Right renal cortex interstitium (tissue), 3 donors: Measurements from ENCODE around the gene XPR1. TPM values are rescaled to one million over a fixed set of nuclear protein-coding genes. Genes with fewer than 3 reads are reported as not detected.
A peak's percentile ranks its signal among the peaks of the same experiment; 100 is the strongest.

Experiments
- DNase-seq, 3 donors: peaks; one replicate each; pipeline ENCODE4 v3.0.0-alpha.2; 2013; ENCODE audit warnings: low read depth in 3 of 3, low spot score in 2 of 3
- polyA plus RNA-seq, 3 donors: library from polyadenylated mRNA; unstranded; fragments of 120-200 nt; gene quantifications; one replicate each; pipeline ENCODE4 v1.2.1, GENCODE V29; 2013; ENCODE audit not compliant: insufficient read length in 3 of 3

Gene XPR1
- polyA plus RNA-seq, 3 donors = 36.6 to 40.1 (median 40.0) TPM

GRCh38 chr1:180614730-180615129, 17.1 kb upstream of the XPR1 start:
- DNase-seq = no peak

GRCh38 chr1:180615493-180616290, 16.1 kb upstream of the XPR1 start:
- DNase-seq = no peak

- no peak for DNase-seq
These were observed 15.4 kb upstream of the XPR1 start for GRCh38 chr1:180616439-180616838.

- no peak for DNase-seq
These were observed 13.9 kb upstream of the XPR1 start for GRCh38 chr1:180617774-180618395.

GRCh38 chr1:180620581-180620980, 11.2 kb upstream of the XPR1 start:
- DNase-seq = no peak

- no peak for DNase-seq
These were observed 8.9 kb upstream of the XPR1 start for GRCh38 chr1:180622658-180623508.

- DNase-seq = no peak
These were observed 8.1 kb upstream of the XPR1 start for GRCh38 chr1:180623579-180624347.

GRCh38 chr1:180626711-180627110, 5.1 kb upstream of the XPR1 start:
- DNase-seq = no peak

- DNase-seq = no peak
These were observed 4.4 kb upstream of the XPR1 start for GRCh38 chr1:180627411-180627810.

- no peak for DNase-seq
These were observed 3.2 kb upstream of the XPR1 start for GRCh38 chr1:180628646-180629045.

GRCh38 chr1:180630408-180631193, 1.2 kb upstream of the XPR1 start:
- DNase-seq = no peak

GRCh38 chr1:180631194-180631765, 542 bp upstream of the XPR1 start:
- DNase-seq = no peak

- DNase-seq = peak in 1 of 3 donors; percentile 48
These were observed 669 bp downstream of the XPR1 start for GRCh38 chr1:180632326-180633056.

- no peak for DNase-seq
These were observed 1.5 kb downstream of the XPR1 start for GRCh38 chr1:180633057-180634056.

GRCh38 chr1:180636138-180636537, 4.3 kb downstream of the XPR1 start:
- DNase-seq = no peak

GRCh38 chr1:180639871-180640270, 8.0 kb downstream of the XPR1 start:
- no peak for DNase-seq

GRCh38 chr1:180640531-180640949, 8.7 kb downstream of the XPR1 start:
- no peak for DNase-seq

GRCh38 chr1:180641662-180642061, 9.8 kb downstream of the XPR1 start:
- no peak for DNase-seq
